ENCODE data around the gene DDX17. TPM values are rescaled to one million over a fixed set of nuclear protein-coding genes. Genes with fewer than 3 reads are reported as not detected.

Gene DDX17
- total and polyA plus RNA-seq, 2 of the 8 experiments (the other 6 are each of a cell fraction or from before 2014, with no cell fraction given) = 437 to 441 TPM

DNA sequence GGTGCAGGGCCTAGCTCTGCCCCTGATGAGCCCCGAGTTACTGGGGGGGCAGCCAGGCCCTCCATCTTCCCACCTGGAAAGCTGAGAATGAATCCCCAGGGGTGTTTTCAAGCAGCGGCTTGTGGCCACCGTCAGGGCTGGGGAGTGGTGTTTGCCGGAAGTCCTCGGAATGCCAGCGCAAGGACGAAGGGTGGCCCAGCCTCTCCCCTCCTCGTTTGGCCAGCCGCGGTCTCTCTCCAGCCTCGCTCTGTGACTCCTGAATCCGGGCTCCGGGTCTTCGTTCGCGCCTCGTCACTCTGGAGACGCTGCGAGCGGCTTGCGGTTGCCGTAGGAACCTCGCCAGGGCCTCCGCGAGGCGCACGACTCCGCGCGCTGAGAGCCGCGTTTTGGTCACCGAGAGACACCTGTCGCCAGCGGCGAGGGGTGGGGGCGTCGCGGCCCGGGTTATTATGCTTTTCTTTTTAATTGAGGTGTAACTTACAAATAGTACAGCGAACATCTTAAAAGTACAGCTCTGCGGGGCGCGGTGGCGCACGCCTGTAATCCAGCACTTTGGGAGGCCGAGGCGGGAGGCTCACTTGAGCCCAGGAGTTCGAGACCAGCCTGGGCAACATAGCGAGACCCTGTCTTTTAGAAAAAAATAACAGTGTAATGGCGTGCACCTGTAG is 44.6 kb downstream of the DDX17 start:
- 19% methylated on average over 50 of the region's 51 CpGs; no CpG with 5 or more reads in 1 of the 2 experiments for WGBS, 2 experiments (ENCODE audit: extremely low coverage in 1 of 2, insufficient coverage in 1 of 2, insufficient read length in 1 of 2, insufficient replicate concordance in 2 of 2, low coverage in 1 of 2, low lambda C conversion rate in 2 of 2, missing lambda C conversion rate in 1 of 2)
- ChIA-PET CTCF (ENCODE audit: partially characterized antibody) (interaction anchor here (1.2 to 4.8 kb wide), 7 partner anchors 9 to 110 kb away, joined by 3 to 21 read pairs (median 8); no protein-coding TSS in a partner anchor), POLR2A (ENCODE audit: partially characterized antibody) (interaction anchor here (0.9 to 40.8 kb wide), 4 partner anchors 14 to 60 kb away, joined by 3 to 1102 read pairs (median 4); no protein-coding TSS in a partner anchor)
- Histone ChIP-seq H3K14ac (ENCODE audit: insufficient read length) (no peak overlapping the region), H2AFZ (ENCODE audit: low read length) (peak overlapping the region; percentile 46), H2BK15ac (ENCODE audit: low read length) (no peak overlapping the region), H2BK20ac (ENCODE audit: low read length) (peak overlapping the region; percentile 62; the same call in 1 of the 2 replicates), H3K4me1 (replicated peaks in 1 of 4; ENCODE audit: control insufficient read depth in 3 of 4, insufficient read depth in 4 of 4, low read length in 3 of 4) (peaks cover 0 to 16% (median 8%) of the 10 kb centered on the region in 4 experiments; a peak in 6 of 7 replicates), H3K79me2 (ENCODE audit: control insufficient read depth in 1 of 2, insufficient read depth in 2 of 2, low read length in 2 of 2) (no peaks in the 10 kb centered on the region), H3K9ac (replicated peaks in 1 of 4; ENCODE audit: extremely low read depth in 1 of 4, low read depth in 3 of 4, low read length in 3 of 4) (no peak overlapping the region), H2AK5ac (ENCODE audit: low read depth, low read length) (no peak overlapping the region), H2BK12ac (ENCODE audit: low read depth, low read length) (no peak overlapping the region), H3K27me3 (replicated peaks in 1 of 4; ENCODE audit: control insufficient read depth in 3 of 4, extremely low read depth in 1 of 4, insufficient read depth in 3 of 4, low read length in 3 of 4) (peaks cover 0 to 38% (median 29%) of the 10 kb centered on the region in 4 experiments; a peak in 6 of 7 replicates), H3K27ac (ENCODE audit: low read depth, low read length) (no peak overlapping the region), H4K20me1 (replicated peaks in 1 of 2; ENCODE audit: control insufficient read depth in 1 of 2, insufficient read depth in 2 of 2, low read length in 2 of 2) (no peaks in the 10 kb centered on the region), H3K4me3 (ENCODE audit: extremely low read depth in 1 of 4, insufficient read depth in 2 of 4, low read depth in 3 of 4, low read length in 4 of 4) (peak overlapping the region in 2 of 4 experiments; percentile 19 to 49; a peak in 3 of 8 replicates), H4K91ac (replicated peaks; ENCODE audit: insufficient read length, low read length) (no peak overlapping the region), H3K23me2 (ENCODE audit: low read depth, low read length) (no peaks in the 10 kb centered on the region), H3K4me2 (ENCODE audit: insufficient read depth in 1 of 2, low read depth in 2 of 2, low read length in 2 of 2) (peak overlapping the region; percentile 46 to 56), H3K9me3 (ENCODE audit: insufficient read depth in 2 of 2, low read depth in 1 of 2, low read length in 1 of 2) (no peaks in the 10 kb centered on the region), H2BK5ac (ENCODE audit: low read depth, low read length) (no peak overlapping the region), H3K23ac (ENCODE audit: insufficient read length) (no peak overlapping the region), H3K79me1 (ENCODE audit: low read depth, low read length) (no peaks in the 10 kb centered on the region), H3K4ac (replicated peaks; ENCODE audit: insufficient read length, low read depth, low read length) (no peak overlapping the region), H2BK120ac (replicated peaks; ENCODE audit: low read depth, low read length) (no peak overlapping the region), H3K56ac (replicated peaks; ENCODE audit: insufficient read length, low read depth, low read length) (no peak overlapping the region), H4K8ac (ENCODE audit: extremely low read depth, insufficient read depth, low read length) (no peak overlapping the region), H4K5ac (ENCODE audit: insufficient read length, low read depth, low read length) (no peak overlapping the region), H3K36me3 (ENCODE audit: control insufficient read depth in 2 of 4, insufficient read depth in 4 of 4, low read length in 3 of 4) (no peaks in the 10 kb centered on the region), H3K18ac (ENCODE audit: extremely low read depth, low read length) (peak overlapping the region; percentile 79; the same call in 1 of the 2 replicates)
- FAIRE-seq (peak; percentile 77), DNase-seq (ENCODE audit: low read depth in 1 of 2, low spot score in 2 of 2) (peak; percentile 69 to 98)
- no peak for TF ChIP-seq RBBP5 (IDR thresholded peaks at IDR 0.05; ENCODE audit: borderline replicate concordance, low read depth, low read length)
- TF ChIP-seq, protein P1, sequence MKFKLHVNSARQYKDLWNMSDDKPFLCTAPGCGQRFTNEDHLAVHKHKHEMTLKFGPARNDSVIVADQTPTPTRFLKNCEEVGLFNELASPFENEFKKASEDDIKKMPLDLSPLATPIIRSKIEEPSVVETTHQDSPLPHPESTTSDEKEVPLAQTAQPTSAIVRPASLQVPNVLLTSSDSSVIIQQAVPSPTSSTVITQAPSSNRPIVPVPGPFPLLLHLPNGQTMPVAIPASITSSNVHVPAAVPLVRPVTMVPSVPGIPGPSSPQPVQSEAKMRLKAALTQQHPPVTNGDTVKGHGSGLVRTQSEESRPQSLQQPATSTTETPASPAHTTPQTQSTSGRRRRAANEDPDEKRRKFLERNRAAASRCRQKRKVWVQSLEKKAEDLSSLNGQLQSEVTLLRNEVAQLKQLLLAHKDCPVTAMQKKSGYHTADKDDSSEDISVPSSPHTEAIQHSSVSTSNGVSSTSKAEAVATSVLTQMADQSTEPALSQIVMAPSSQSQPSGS (IDR thresholded peaks at IDR 0.05; ENCODE audit: low read length) = no peak
- peak in 1 of 2 experiments; percentile 84; a peak in 1 of 3 replicates for TF ChIP-seq EP300 (IDR thresholded peaks at IDR 0.05; ENCODE audit: borderline replicate concordance in 1 of 2, low read depth in 2 of 2, low read length in 2 of 2)
- no peak for TF ChIP-seq BACH1 (IDR thresholded peaks at IDR 0.05; ENCODE audit: low read length)
- TF ChIP-seq NRF1 (IDR thresholded peaks at IDR 0.05; ENCODE audit: low read depth, low read length) = no peak
- no peak for TF ChIP-seq RNF2 (IDR thresholded peaks at IDR 0.05; ENCODE audit: borderline replicate concordance, low read depth, low read length, missing control alignments, poor library complexity, severe bottlenecking)
- peak; percentile 55; the same call in 1 of the 2 replicates for TF ChIP-seq YY1 (IDR thresholded peaks at IDR 0.05; ENCODE audit: low read depth, low read length)
- no peak for TF ChIP-seq BRCA1 (IDR thresholded peaks at IDR 0.05; ENCODE audit: low read depth, low read length)
- peak; percentile 82 for TF ChIP-seq TEAD4 (IDR thresholded peaks at IDR 0.05; ENCODE audit: low read depth, low read length)
- no peak for TF ChIP-seq SIRT6 (IDR thresholded peaks at IDR 0.05; ENCODE audit: low read length)
